Chondrocyte (in vitro differentiated cells): Measurements from ENCODE around the gene VSIR. TPM values are rescaled to one million over a fixed set of nuclear protein-coding genes. Genes with fewer than 3 reads are reported as not detected.

ENCODE experiments used
- DNase-seq: peaks from one replicate; pipeline ENCODE4 v3.0.0; 2021; ENCODE audit warnings: mixed read lengths, low spot score
- H3K27ac Mint-ChIP-seq: one replicate; pipeline ENCODE4 v1.8.0; 2021; ENCODE audit warnings: mild to moderate bottlenecking, moderate library complexity, mixed read lengths; ENCODE audit not compliant: unreplicated experiment
- H3K27me3 Mint-ChIP-seq: 2 replicates; pipeline ENCODE4 v1.8.0; 2021; ENCODE audit warnings: low read depth, mixed read lengths
- H3K36me3 Mint-ChIP-seq: 2 replicates; pipeline ENCODE4 v1.8.0; 2021; ENCODE audit warnings: low read depth, mixed read lengths
- H3K4me1 Mint-ChIP-seq: 2 replicates; pipeline ENCODE4 v1.8.0; 2021; ENCODE audit warnings: low read depth, mild to moderate bottlenecking, mixed read lengths
- H3K4me3 Mint-ChIP-seq: one replicate; pipeline ENCODE4 v1.8.0; 2021; ENCODE audit warnings: mild to moderate bottlenecking, moderate library complexity, mixed read lengths; ENCODE audit not compliant: unreplicated experiment
- H3K9me3 Mint-ChIP-seq: 2 replicates; pipeline ENCODE4 v1.8.0; 2021; ENCODE audit warnings: low read depth, mixed read lengths
- total RNA-seq: library from RNA; stranded (reverse); gene quantifications from 3 replicates; pipeline ENCODE4 v1.2.1, GENCODE V29; 2021
- TF ChIP-seq, protein P1 (sequence below): fragments of 200-600 bp; sonication (generic); IDR thresholded peaks from 2 replicates; pipeline ENCODE4 v1.5.0; 2021; ENCODE audit warnings: antibody characterized with exemption, mild to moderate bottlenecking, moderate library complexity

VSIR gene
- total RNA-seq, 1 donor from 2014 or later = 1.3 TPM

DNA sequence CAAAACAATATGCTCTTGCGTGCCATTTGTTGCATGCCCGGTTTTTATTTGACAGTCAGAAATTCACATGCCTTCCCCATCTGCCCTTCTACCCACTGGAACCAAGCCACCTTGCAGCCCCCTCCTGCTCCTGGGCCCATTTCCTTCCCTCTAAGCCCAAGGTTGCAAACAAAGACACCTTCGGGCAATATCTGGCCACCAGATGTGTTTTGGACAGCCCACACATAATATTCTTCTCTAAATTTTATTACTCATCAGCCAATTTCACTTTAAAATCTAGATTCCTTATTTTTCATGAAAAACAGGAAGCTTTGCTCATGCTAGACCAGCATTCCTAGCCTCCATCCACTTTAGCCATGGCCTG is 35.5 kb downstream of the VSIR start:
- Mint-ChIP-seq H3K27ac (no peak overlapping the region), H3K9me3 (peaks cover 7% of the 10 kb centered on the region), H3K4me1 (no peaks in the 10 kb centered on the region), H3K4me3 (no peak overlapping the region), H3K36me3 (no peaks in the 10 kb centered on the region), H3K27me3 (peaks cover 7% of the 10 kb centered on the region)
- TF ChIP-seq, protein P1, sequence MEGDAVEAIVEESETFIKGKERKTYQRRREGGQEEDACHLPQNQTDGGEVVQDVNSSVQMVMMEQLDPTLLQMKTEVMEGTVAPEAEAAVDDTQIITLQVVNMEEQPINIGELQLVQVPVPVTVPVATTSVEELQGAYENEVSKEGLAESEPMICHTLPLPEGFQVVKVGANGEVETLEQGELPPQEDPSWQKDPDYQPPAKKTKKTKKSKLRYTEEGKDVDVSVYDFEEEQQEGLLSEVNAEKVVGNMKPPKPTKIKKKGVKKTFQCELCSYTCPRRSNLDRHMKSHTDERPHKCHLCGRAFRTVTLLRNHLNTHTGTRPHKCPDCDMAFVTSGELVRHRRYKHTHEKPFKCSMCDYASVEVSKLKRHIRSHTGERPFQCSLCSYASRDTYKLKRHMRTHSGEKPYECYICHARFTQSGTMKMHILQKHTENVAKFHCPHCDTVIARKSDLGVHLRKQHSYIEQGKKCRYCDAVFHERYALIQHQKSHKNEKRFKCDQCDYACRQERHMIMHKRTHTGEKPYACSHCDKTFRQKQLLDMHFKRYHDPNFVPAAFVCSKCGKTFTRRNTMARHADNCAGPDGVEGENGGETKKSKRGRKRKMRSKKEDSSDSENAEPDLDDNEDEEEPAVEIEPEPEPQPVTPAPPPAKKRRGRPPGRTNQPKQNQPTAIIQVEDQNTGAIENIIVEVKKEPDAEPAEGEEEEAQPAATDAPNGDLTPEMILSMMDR = no peak
- no peak for DNase-seq

DNA sequence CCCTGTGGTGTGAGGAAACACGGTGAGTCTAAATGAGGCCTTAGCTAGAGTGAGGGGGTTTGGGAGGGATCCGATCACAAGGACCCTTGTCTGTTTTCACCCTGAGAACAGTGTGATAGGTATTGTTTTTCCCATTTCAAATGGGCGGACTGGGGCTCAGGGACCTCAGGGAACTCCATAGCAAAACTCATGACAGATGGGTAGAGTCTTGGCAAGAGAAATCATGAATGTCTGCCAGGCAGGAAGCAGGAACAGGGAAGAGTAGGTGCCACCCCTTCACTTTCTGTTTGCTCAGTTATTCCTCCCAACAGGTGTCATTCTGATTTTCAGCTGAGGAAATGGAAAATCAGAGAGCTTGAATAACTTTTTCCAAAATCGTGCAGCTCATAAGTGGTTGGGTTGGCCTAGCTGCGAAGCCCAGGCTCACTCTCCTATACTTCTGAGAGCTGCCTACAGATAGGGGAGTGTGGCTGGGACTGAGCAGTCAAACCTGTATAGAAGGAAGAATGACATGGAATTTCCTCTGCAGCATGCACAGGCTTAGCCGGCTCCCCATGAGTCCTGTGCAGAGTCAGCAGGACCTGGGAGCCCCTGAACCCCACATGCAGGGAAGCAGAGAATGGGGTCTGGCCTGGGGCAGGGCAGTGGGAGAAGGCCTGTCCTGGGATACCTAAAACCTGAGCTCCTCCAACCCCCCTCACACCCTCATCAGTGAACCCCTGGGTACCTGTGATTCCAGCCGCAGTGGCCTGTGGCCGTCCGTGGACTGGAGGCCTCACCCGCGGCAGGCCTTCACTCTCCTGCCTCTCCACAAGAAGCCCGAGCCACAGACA is 36.1 kb downstream of the VSIR start:
- Mint-ChIP-seq H3K27me3 (peaks cover 13% of the 10 kb centered on the region), H3K4me1 (no peaks in the 10 kb centered on the region), H3K9me3 (peaks cover under 1% of the 10 kb centered on the region), H3K27ac (no peak overlapping the region), H3K36me3 (no peaks in the 10 kb centered on the region), H3K4me3 (no peak overlapping the region)
- TF ChIP-seq, protein P1 = no peak
- no peak for DNase-seq

DNA sequence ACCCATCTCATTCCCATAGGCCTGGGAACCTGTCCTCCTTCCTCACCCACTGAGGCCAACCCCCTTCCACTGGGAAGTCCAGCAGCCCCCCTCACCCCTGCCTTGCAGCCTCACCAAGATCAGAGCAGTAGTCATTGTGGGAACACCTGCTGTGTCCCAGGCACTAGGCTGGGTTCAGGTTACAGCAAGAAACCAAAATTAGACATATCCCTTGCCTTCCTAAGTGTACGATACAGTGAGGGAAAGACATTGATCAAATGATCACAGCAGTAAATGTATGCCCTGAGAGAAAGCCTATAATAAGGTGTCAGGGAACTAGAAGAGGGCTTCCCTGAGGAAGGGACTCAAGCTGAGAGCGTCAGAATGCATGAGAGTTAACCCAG is 36.8 kb downstream of the VSIR start:
- no peak overlapping the region for H3K27ac Mint-ChIP-seq

DNA sequence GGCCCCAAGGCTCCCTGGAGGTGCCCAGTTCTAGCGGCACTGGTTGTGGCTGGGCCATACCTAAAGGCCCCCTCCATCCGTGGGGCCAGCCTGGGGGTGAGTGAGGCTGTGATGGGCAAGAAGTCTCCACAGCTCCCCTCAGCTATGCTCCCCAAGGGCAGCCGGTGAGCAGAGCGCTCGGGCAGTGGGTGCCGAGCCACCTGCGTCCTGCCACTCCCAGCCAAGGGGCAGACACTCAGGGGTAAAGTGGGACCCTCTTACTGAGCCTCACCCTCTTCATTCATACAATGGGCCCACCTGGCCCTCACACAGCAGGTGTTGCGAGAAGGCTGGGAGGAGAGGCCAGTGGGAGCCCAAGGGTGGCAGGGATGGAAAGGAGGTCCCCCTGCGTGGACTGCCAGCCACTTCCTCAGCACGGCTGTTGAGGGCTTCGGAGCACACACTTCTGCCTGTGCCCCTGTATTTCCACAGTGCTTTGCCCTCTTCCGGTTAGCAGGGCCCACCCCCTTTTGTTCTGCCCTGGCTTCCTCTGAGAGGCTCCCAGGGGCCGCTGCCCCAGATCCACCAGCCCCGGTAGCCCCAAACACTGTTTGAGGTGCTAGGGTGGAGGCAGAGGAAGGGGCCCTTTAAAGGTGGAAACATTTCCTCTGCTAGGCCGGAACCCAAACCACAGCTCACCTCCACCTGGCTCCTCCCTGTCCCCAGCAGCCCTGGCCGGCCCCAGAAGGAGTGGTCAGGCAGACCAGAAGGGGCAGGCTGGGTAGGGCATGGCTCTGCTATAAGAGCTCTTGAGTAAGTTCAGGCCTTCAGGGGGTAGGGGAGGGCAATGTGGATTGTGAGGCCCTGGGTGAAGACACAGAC is 37.4 kb downstream of the VSIR start:
- Mint-ChIP-seq H3K4me3 (no peak overlapping the region), H3K27ac (no peak overlapping the region), H3K9me3 (no peaks in the 10 kb centered on the region), H3K27me3 (peaks cover 13% of the 10 kb centered on the region), H3K36me3 (no peaks in the 10 kb centered on the region), H3K4me1 (no peaks in the 10 kb centered on the region)
- TF ChIP-seq, protein P1 = no peak
- DNase-seq = no peak

More for the DNA sequence above, 36.8 kb downstream of the VSIR start:
- TF ChIP-seq, protein P1 = no peak
- DNase-seq = no peak
- H3K27me3 Mint-ChIP-seq = peaks cover 13% of the 10 kb centered on the region
- H3K36me3 Mint-ChIP-seq = no peaks in the 10 kb centered on the region
- no peaks in the 10 kb centered on the region for H3K4me1 Mint-ChIP-seq
- no peak overlapping the region for H3K4me3 Mint-ChIP-seq
- H3K9me3 Mint-ChIP-seq = no peaks in the 10 kb centered on the region

DNA sequence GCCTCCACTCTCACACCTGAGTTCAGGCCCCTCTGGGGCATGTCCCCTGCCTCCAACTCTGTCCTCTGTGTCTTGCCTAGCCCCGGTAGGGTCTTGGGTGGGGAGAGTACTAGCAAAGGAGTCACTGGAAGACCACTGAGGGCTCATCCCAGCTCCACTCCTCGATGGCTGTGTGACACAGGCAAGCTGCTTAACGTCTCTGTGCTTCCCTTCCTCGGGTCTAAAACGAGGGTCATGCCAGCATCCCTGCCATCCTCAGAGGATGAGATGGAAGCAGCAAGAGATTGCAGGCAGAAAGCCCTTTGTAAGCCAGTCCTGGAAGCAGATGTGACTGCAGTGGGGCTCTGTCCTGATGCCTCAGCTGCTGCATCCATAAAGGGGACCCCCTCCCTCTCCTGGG is 38.5 kb downstream of the VSIR start:
- H3K9me3 Mint-ChIP-seq = no peaks in the 10 kb centered on the region

More for the DNA sequence above, 38.5 kb downstream of the VSIR start:
- peaks cover 13% of the 10 kb centered on the region for H3K27me3 Mint-ChIP-seq
- H3K27ac Mint-ChIP-seq = no peak overlapping the region
- DNase-seq = no peak
- no peaks in the 10 kb centered on the region for H3K36me3 Mint-ChIP-seq
- H3K4me3 Mint-ChIP-seq = no peak overlapping the region
- TF ChIP-seq, protein P1 = no peak
- H3K4me1 Mint-ChIP-seq = no peaks in the 10 kb centered on the region
